MM.1S (cell line): ENCODE data around the gene LPIN2.

Experiments
- DNase-seq: peaks from one replicate; pipeline ENCODE4 v3.0.0-alpha.2; 2015
- H2AFZ ChIP-seq: fragments of 300-600 bp; sonication (generic); 2 replicates; pipeline ENCODE4 v1.6.0; 2016; ENCODE audit warnings: antibody characterized with exemption, low read length
- H3F3A ChIP-seq: fragments of 300-600 bp; sonication (generic); 2 replicates; pipeline ENCODE4 v1.6.1; 2016; ENCODE audit warnings: mild to moderate bottlenecking, antibody characterized with exemption, low read length, moderate library complexity, mixed read lengths; ENCODE audit not compliant: insufficient read depth
- H3K27ac ChIP-seq: fragments of 300-600 bp; sonication (generic); 2 replicates; pipeline ENCODE4 v1.5.1; 2016; ENCODE audit warnings: mild to moderate bottlenecking, low read length
- H3K27me3 ChIP-seq: fragments of 300-600 bp; sonication (generic); replicated peaks from 2 replicates; pipeline ENCODE4 v1.6.0; 2016; ENCODE audit warnings: low read length; ENCODE audit not compliant: insufficient read depth
- H3K36me3 ChIP-seq: fragments of 300-600 bp; sonication (generic); replicated peaks from 2 replicates; pipeline ENCODE4 v1.6.1; 2016; ENCODE audit warnings: mild to moderate bottlenecking, low read length, mixed read lengths; ENCODE audit not compliant: insufficient read depth
- H3K4me1 ChIP-seq: fragments of 300-600 bp; sonication (generic); 2 replicates; pipeline ENCODE4 v1.6.1; 2016; ENCODE audit warnings: low read length, mixed read lengths
- H3K4me2 ChIP-seq: fragments of 300-600 bp; sonication (generic); 2 replicates; pipeline ENCODE4 v1.6.0; 2016; ENCODE audit warnings: low read depth, low read length
- H3K4me3 ChIP-seq: fragments of 300-600 bp; sonication (generic); 2 replicates; pipeline ENCODE4 v1.5.1; 2016; ENCODE audit warnings: low read length, mixed read lengths
- H3K79me2 ChIP-seq: fragments of 300-600 bp; sonication (generic); 2 replicates; pipeline ENCODE4 v1.6.1; 2016; ENCODE audit warnings: mixed run types, low read length, mixed read lengths
- H3K9ac ChIP-seq: fragments of 300-600 bp; sonication (generic); 2 replicates; pipeline ENCODE4 v1.6.1; 2016; ENCODE audit warnings: low read length, mixed read lengths
- H3K9me2 ChIP-seq: fragments of 300-600 bp; sonication (generic); replicated peaks from 2 replicates; pipeline ENCODE4 v1.6.1; 2016; ENCODE audit warnings: mild to moderate bottlenecking, low read length, mixed read lengths; ENCODE audit not compliant: insufficient read depth
- H3K9me3 ChIP-seq: fragments of 300-600 bp; sonication (generic); replicated peaks from 2 replicates; pipeline ENCODE4 v1.6.1; 2016; ENCODE audit warnings: mild to moderate bottlenecking, low read length, mixed read lengths; ENCODE audit not compliant: insufficient read depth
- H4K20me1 ChIP-seq: fragments of 300-600 bp; sonication (generic); 2 replicates; pipeline ENCODE4 v1.6.1; 2016; ENCODE audit warnings: mild to moderate bottlenecking, low read length, moderate library complexity, mixed read lengths; ENCODE audit not compliant: insufficient read depth
- CTCF ChIP-seq: fragments of 300-600 bp; sonication (generic); IDR thresholded peaks from 2 replicates; pipeline ENCODE4 v1.5.1; 2016; ENCODE audit warnings: antibody characterized with exemption, low read length, mixed read lengths
- EZH2 ChIP-seq: fragments of 300-600 bp; sonication (generic); optimal IDR thresholded peaks from 2 replicates; pipeline ENCODE3; 2017; ENCODE audit warnings: low read depth, mild to moderate bottlenecking, antibody characterized with exemption, low read length, mixed read lengths
- EZH2phosphoT487 ChIP-seq: fragments of 300-600 bp; sonication (generic); IDR thresholded peaks from 2 replicates; pipeline ENCODE4 v1.6.1; 2018; ENCODE audit warnings: antibody characterized with exemption, low read length

LPIN2 gene

DNA sequence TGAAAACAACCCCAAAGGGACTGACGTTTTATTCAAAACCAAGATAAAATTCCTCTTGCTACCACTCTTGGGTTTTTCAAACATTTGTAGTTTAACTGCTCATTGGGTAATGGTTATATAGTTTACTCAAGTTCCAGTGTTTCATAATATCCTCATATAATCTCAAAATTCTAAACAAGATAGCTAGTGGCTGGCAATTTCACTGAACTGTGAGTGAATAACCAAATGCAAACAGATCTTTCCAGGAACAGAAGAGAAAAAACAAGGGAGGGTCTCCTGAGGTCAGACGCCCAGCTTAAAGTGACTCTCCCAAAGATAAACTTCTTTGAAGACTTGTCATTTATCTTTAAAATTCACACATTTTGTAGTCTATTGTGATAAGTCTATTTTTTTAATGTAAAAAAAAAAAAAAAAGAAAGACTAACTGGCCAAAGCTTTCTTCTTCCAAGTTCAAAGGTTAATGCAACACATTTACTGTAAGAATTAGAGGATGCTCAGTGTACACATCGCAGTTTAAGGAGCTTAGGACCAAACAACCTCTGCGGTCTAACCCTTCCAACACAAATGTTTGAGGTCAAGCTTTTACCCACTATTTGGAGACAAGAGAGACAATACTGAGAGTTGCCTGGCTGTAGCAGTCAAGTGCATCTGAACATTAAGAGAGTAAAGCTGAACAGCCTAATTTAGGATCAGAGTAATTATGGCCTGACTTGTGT lies 26.6 kb downstream of the LPIN2 start:
- Histone ChIP-seq H3K27ac (no peak overlapping the region), H3F3A (no peaks in the 10 kb centered on the region), H3K79me2 (peaks cover 8% of the 10 kb centered on the region; the same call in 1 of the 2 replicates), H3K27me3 (no peaks in the 10 kb centered on the region), H3K9me2 (no peaks in the 10 kb centered on the region), H3K9me3 (no peaks in the 10 kb centered on the region), H3K4me1 (peaks cover 15% of the 10 kb centered on the region), H4K20me1 (no peaks in the 10 kb centered on the region), H3K4me2 (no peak overlapping the region), H3K4me3 (no peak overlapping the region), H2AFZ (no peak overlapping the region), H3K9ac (no peak overlapping the region), H3K36me3 (no peaks in the 10 kb centered on the region)
- DNase-seq: no peak
- TF ChIP-seq EZH2 (no peak), EZH2phosphoT487 (no peak), CTCF (no peak)

- Histone ChIP-seq H3K9me3 (no peaks in the 10 kb centered on the region), H3K36me3 (no peaks in the 10 kb centered on the region), H3K4me3 (no peak overlapping the region), H3K79me2 (peaks cover 8% of the 10 kb centered on the region; the same call in 1 of the 2 replicates), H3K4me2 (no peak overlapping the region), H4K20me1 (no peaks in the 10 kb centered on the region), H3K9me2 (no peaks in the 10 kb centered on the region), H3K27ac (no peak overlapping the region), H3K4me1 (peaks cover 11% of the 10 kb centered on the region), H3K27me3 (no peaks in the 10 kb centered on the region), H3K9ac (no peak overlapping the region), H2AFZ (no peak overlapping the region), H3F3A (no peaks in the 10 kb centered on the region)
- peak; percentile 47 for DNase-seq
- TF ChIP-seq CTCF (peak; percentile 66), EZH2 (no peak)
Observed at GRCh38 chr18:2985628-2986027, 27.3 kb downstream of the LPIN2 start.

GRCh38 chr18:2984703-2985261 lies 28.2 kb downstream of the LPIN2 start:
- Histone ChIP-seq H3K9me2 (no peaks in the 10 kb centered on the region), H3K79me2 (peaks cover 5% of the 10 kb centered on the region; the same call in 1 of the 2 replicates), H4K20me1 (no peaks in the 10 kb centered on the region), H3F3A (no peaks in the 10 kb centered on the region), H2AFZ (no peak overlapping the region), H3K4me1 (peaks cover 11% of the 10 kb centered on the region), H3K36me3 (no peaks in the 10 kb centered on the region), H3K27me3 (no peaks in the 10 kb centered on the region), H3K9me3 (no peaks in the 10 kb centered on the region), H3K9ac (no peak overlapping the region), H3K4me2 (no peak overlapping the region), H3K4me3 (no peak overlapping the region), H3K27ac (no peak overlapping the region)
- TF ChIP-seq EZH2phosphoT487: no peak
- no peak for TF ChIP-seq EZH2
- TF ChIP-seq CTCF: no peak
- DNase-seq: no peak
